Amygdala (tissue), 56 donors: ENCODE data around the gene HPDL.

ENCODE experiments used
- DNase-seq, 56 donors: peaks; one replicate each; lab custom pipeline; 2025; lab: John Stamatoyannopoulos, UW

HPDL gene

GRCh38 chr1:45321444-45321843 is 5.3 kb upstream of the HPDL start:
- no peak for DNase-seq

GRCh38 chr1:45322486-45323040 is 4.1 kb upstream of the HPDL start:
- no peak for DNase-seq

GRCh38 chr1:45325851-45326506 is 716 bp upstream of the HPDL start:
- peak in 7 of 56 donors; percentile 8 to 35 (median 19) for DNase-seq

GRCh38 chr1:45327644-45328515 is 1.2 kb downstream of the HPDL start:
- DNase-seq, result no peak

- no peak for DNase-seq
These were observed 2.0 kb downstream of the HPDL start for GRCh38 chr1:45328680-45329079.

GRCh38 chr1:45329445-45329844 is 2.8 kb downstream of the HPDL start:
- no peak for DNase-seq

- no peak for DNase-seq
These were observed 5.0 kb downstream of the HPDL start for GRCh38 chr1:45331436-45332345.

- no peak for DNase-seq
These were observed 5.6 kb downstream of the HPDL start for GRCh38 chr1:45332346-45332720.

- peak in 8 of 56 donors; percentile 10 to 54 (median 20) for DNase-seq
These were observed 7.9 kb downstream of the HPDL start for GRCh38 chr1:45334308-45335245.

- DNase-seq, result no peak
These were observed 9.2 kb downstream of the HPDL start for GRCh38 chr1:45335855-45336324.

- DNase-seq, result no peak
These were observed 11.1 kb downstream of the HPDL start for GRCh38 chr1:45337630-45338325.

GRCh38 chr1:45339789-45340558 is 13.3 kb downstream of the HPDL start, which contains the start of the genes MUTYH and TOE1:
Gene MUTYH, minus strand, starts transcription at chr1:45340440. Its CDS starts 5,935 bp downstream, at chr1:45334505.
Gene TOE1, plus strand, starts transcription at chr1:45340170. Its CDS starts 83 bp downstream, at chr1:45340253.
- DNase-seq, result peak; percentile 51 to 91 (median 84)

GRCh38 chr1:45340816-45341466 is 14.2 kb downstream of the HPDL start:
- DNase-seq, result peak in 1 of 56 donors; percentile 18

GRCh38 chr1:45344499-45344898 is 17.8 kb downstream of the HPDL start:
- no peak for DNase-seq

GRCh38 chr1:45345014-45345413 is 18.3 kb downstream of the HPDL start:
- DNase-seq, result no peak

- DNase-seq, result no peak
These were observed 19.8 kb downstream of the HPDL start for GRCh38 chr1:45346473-45346872.

GRCh38 chr1:45348020-45348419 is 21.3 kb downstream of the HPDL start:
- no peak for DNase-seq
